ENCODE measurements around the gene URM1. TPM values are rescaled to one million over a fixed set of nuclear protein-coding genes. Genes with fewer than 3 reads are reported as not detected.

URM1 gene
- total RNA-seq, 1 experiment from 2014 or later: 45.4 TPM

DNA sequence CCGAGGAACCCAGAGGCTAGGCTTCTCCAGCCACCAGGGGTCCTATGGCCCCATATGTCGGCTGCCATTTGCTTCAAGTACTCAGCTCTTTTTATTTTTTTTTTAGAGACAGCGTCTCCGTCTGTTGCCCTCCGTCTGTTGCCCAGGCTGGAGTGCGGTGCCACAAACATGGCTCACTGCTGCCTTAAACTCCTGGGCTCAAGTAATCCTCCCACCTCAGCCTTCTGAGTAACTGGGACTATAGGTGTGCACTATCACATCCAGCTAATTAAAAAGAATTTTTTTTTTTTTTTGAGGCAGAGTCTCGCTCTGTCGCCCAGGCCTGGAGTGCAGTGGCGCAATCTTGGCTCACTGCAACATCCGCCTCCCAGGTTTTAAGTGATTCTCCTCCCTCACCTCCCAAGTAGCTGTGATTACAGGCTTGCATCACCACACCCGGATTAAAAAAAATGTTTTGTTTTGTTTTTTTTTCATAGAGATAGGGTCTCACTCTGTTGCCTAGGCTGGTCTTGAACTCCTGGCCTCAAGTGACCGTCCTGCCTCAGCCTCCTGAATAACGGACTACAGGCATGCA, 58.4 kb downstream of the URM1 start:
- intact Hi-C loops (cut with micrococcal nuclease; ENCODE audit: unreplicated experiment) (no loop called here), in situ Hi-C loops (cut with HindIII; ENCODE audit: low pct_unique_long_range_greater_than_20kb, low sequenced_read_pairs) (no loop called here)
- TF ChIP-seq SIN3A (IDR thresholded peaks at IDR 0.05; ENCODE audit: borderline replicate concordance, insufficient read depth, low read depth, low read length): no peak
- no peak for TF ChIP-seq TCF7L2 (IDR thresholded peaks at IDR 0.05; ENCODE audit: low read depth, low read length)
- TF ChIP-seq, protein P1, sequence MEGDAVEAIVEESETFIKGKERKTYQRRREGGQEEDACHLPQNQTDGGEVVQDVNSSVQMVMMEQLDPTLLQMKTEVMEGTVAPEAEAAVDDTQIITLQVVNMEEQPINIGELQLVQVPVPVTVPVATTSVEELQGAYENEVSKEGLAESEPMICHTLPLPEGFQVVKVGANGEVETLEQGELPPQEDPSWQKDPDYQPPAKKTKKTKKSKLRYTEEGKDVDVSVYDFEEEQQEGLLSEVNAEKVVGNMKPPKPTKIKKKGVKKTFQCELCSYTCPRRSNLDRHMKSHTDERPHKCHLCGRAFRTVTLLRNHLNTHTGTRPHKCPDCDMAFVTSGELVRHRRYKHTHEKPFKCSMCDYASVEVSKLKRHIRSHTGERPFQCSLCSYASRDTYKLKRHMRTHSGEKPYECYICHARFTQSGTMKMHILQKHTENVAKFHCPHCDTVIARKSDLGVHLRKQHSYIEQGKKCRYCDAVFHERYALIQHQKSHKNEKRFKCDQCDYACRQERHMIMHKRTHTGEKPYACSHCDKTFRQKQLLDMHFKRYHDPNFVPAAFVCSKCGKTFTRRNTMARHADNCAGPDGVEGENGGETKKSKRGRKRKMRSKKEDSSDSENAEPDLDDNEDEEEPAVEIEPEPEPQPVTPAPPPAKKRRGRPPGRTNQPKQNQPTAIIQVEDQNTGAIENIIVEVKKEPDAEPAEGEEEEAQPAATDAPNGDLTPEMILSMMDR (IDR thresholded peaks at IDR 0.05): no peak
- TF ChIP-seq, protein P2, sequence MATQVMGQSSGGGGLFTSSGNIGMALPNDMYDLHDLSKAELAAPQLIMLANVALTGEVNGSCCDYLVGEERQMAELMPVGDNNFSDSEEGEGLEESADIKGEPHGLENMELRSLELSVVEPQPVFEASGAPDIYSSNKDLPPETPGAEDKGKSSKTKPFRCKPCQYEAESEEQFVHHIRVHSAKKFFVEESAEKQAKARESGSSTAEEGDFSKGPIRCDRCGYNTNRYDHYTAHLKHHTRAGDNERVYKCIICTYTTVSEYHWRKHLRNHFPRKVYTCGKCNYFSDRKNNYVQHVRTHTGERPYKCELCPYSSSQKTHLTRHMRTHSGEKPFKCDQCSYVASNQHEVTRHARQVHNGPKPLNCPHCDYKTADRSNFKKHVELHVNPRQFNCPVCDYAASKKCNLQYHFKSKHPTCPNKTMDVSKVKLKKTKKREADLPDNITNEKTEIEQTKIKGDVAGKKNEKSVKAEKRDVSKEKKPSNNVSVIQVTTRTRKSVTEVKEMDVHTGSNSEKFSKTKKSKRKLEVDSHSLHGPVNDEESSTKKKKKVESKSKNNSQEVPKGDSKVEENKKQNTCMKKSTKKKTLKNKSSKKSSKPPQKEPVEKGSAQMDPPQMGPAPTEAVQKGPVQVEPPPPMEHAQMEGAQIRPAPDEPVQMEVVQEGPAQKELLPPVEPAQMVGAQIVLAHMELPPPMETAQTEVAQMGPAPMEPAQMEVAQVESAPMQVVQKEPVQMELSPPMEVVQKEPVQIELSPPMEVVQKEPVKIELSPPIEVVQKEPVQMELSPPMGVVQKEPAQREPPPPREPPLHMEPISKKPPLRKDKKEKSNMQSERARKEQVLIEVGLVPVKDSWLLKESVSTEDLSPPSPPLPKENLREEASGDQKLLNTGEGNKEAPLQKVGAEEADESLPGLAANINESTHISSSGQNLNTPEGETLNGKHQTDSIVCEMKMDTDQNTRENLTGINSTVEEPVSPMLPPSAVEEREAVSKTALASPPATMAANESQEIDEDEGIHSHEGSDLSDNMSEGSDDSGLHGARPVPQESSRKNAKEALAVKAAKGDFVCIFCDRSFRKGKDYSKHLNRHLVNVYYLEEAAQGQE (IDR thresholded peaks at IDR 0.05; ENCODE audit: insufficient read depth in 1 of 2, low read depth in 2 of 2, low read length in 1 of 2): no peak
- TF ChIP-seq POLR2AphosphoS5 (IDR thresholded peaks at IDR 0.05; ENCODE audit: low read depth, low read length): no peak
- H3K9me3 ChIP-seq (ENCODE audit: control insufficient read depth, insufficient read depth, low read depth, low read length): no peaks in the 10 kb centered on the region
- no peak for DNase-seq (ENCODE audit: low read depth, low spot score)
- H3K4me3 ChIP-seq (ENCODE audit: low read depth in 2 of 2, low read length in 2 of 2): no peak overlapping the region
- no TSS peak for BruUV-seq (replicated peaks)
- POLR2A ChIA-PET: no interaction called here
- H3K4me1 ChIP-seq (ENCODE audit: control insufficient read depth, insufficient read depth, low read length): no peaks in the 10 kb centered on the region
- CTCF ChIA-PET: interaction anchor here (0.6 kb wide), 2 partner anchors 9 to 262 kb away, joined by 7 to 11 read pairs; partner anchors contain the start of gene CERCAM
- H3K27me3 ChIP-seq (ENCODE audit: control insufficient read depth, insufficient read depth, low read length): no peaks in the 10 kb centered on the region
- no peak for ATAC-seq
- no peaks in the 10 kb centered on the region for H3K36me3 ChIP-seq (ENCODE audit: control insufficient read depth, insufficient read depth, low read length)
- H3K27ac ChIP-seq (ENCODE audit: low read length): no peak overlapping the region

DNA sequence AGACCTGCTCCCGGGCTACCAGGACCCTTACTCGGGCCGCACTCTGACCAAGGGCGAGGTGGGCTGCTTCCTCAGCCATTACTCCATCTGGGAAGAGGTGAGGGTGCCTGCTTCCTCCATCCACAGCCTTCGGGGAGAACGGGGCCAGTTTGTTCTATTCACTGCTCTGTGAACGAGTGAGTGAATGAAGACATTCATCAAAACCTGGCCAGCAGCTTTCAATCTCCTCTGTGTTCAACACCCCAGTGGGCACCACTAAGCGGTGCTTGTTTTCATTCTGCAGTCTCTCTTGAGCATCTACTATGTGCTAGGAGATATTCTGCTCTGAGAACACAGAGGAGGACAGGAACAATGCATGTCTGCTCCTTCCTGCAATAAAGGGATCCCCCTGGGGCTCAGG, 60.0 kb downstream of the URM1 start:
- no TSS peak for BruUV-seq (replicated peaks)
- no peaks in the 10 kb centered on the region for H3K4me1 ChIP-seq (ENCODE audit: control insufficient read depth, insufficient read depth, low read length)
- in situ Hi-C loops (cut with HindIII; ENCODE audit: low pct_unique_long_range_greater_than_20kb, low sequenced_read_pairs): no loop called here
- POLR2A ChIA-PET: no interaction called here
- CTCF ChIA-PET: no interaction called here
- H3K9me3 ChIP-seq (ENCODE audit: control insufficient read depth, insufficient read depth, low read depth, low read length): no peaks in the 10 kb centered on the region
- DNase-seq (ENCODE audit: low read depth, low spot score): no peak
- intact Hi-C loops (cut with micrococcal nuclease; ENCODE audit: unreplicated experiment): no loop called here
- no peaks in the 10 kb centered on the region for H3K27me3 ChIP-seq (ENCODE audit: control insufficient read depth, insufficient read depth, low read length)
- TF ChIP-seq POLR2AphosphoS5 (IDR thresholded peaks at IDR 0.05; ENCODE audit: low read depth, low read length): no peak
- TF ChIP-seq, protein P1 (IDR thresholded peaks at IDR 0.05): no peak
- no peak for TF ChIP-seq TCF7L2 (IDR thresholded peaks at IDR 0.05; ENCODE audit: low read depth, low read length)
- no peak for TF ChIP-seq SIN3A (IDR thresholded peaks at IDR 0.05; ENCODE audit: borderline replicate concordance, insufficient read depth, low read depth, low read length)
- TF ChIP-seq, protein P2 (IDR thresholded peaks at IDR 0.05; ENCODE audit: insufficient read depth in 1 of 2, low read depth in 2 of 2, low read length in 1 of 2): no peak
- H3K36me3 ChIP-seq (ENCODE audit: control insufficient read depth, insufficient read depth, low read length): no peaks in the 10 kb centered on the region
- no peak for ATAC-seq
- no peak overlapping the region for H3K27ac ChIP-seq (ENCODE audit: low read length)
- H3K4me3 ChIP-seq (ENCODE audit: low read depth in 2 of 2, low read length in 2 of 2): no peak overlapping the region

All from Panc1 (cell line).